Measurements from ENCODE around the gene MLLT6. TPM values are rescaled to one million over a fixed set of nuclear protein-coding genes. Genes with fewer than 3 reads are reported as not detected.
A peak's percentile ranks its signal among the peaks of the same experiment; 100 is the strongest.

Gene MLLT6
- total and polyA plus RNA-seq, 2 of the 13 experiments (the other 11 are each of a cell fraction or from before 2014, with no cell fraction given), result 50.7 to 69.5 TPM

GRCh38 chr17:38702166-38702915 is 2.7 kb upstream of the MLLT6 start (continued):
- peak; percentile 95 for TF ChIP-seq TFDP2 (CRISPR knock-in tag; IDR thresholded peaks at IDR 0.05)
- TF ChIP-seq HMGXB3 (CRISPR knock-in tag; IDR thresholded peaks at IDR 0.05; ENCODE audit: borderline replicate concordance), result 0 out of 2 replicates have a peak, but pooled peaks have one; percentile 43
- no peak for TF ChIP-seq ZFP90 (CRISPR knock-in tag; IDR thresholded peaks at IDR 0.05; ENCODE audit: borderline replicate concordance)
- no peak for TF ChIP-seq KDM6A (CRISPR knock-in tag; IDR thresholded peaks at IDR 0.05; ENCODE audit: low read depth)
- TF ChIP-seq ESRRA (CRISPR knock-in tag; IDR thresholded peaks at IDR 0.05; ENCODE audit: low read depth), result peak; percentile 40; the same call in 1 of the 2 replicates
- peak; percentile 63 for TF ChIP-seq ZNF407 (CRISPR knock-in tag; IDR thresholded peaks at IDR 0.05; ENCODE audit: not compliant biosample characterization)
- TF ChIP-seq LBX2 (CRISPR knock-in tag; IDR thresholded peaks at IDR 0.05; ENCODE audit: borderline replicate concordance), result peak; percentile 94; the same call in 1 of the 2 replicates
- TF ChIP-seq ZNF468 (CRISPR knock-in tag; IDR thresholded peaks at IDR 0.05), result no peak
- TF ChIP-seq ZNF101 (CRISPR knock-in tag; IDR thresholded peaks at IDR 0.05; ENCODE audit: borderline replicate concordance, low read depth), result no peak
- TF ChIP-seq KAT7 (CRISPR knock-in tag; IDR thresholded peaks at IDR 0.05; ENCODE audit: borderline replicate concordance), result peak; percentile 92; the same call in 1 of the 2 replicates
- peak; percentile 1; the same call in 1 of the 2 replicates for TF ChIP-seq ZNF724P (CRISPR knock-in tag; IDR thresholded peaks at IDR 0.05; ENCODE audit: borderline replicate concordance)
- TF ChIP-seq NR2C2 (CRISPR knock-in tag; IDR thresholded peaks at IDR 0.05; ENCODE audit: borderline replicate concordance), result peak; percentile 95
- peak; percentile 65 to 87; a peak in 2 of 4 replicates for TF ChIP-seq KLF16 (CRISPR knock-in tag; IDR thresholded peaks at IDR 0.05)

Measured in HepG2 (cell line).